Cerebellar cortex (tissue), 1 donor: Measurements from ENCODE around the gene MYADML2.

Experiments
- DNase-seq: peaks from one replicate; pipeline ENCODE4 v3.0.0-alpha.2; 2015; ENCODE audit warnings: low spot score

MYADML2 gene

GRCh38 chr17:81911277-81911961 lies 35.6 kb downstream of the MYADML2 start, which contains the start of gene PCYT2:
TSS of gene PCYT2 (minus strand) at chr17:81911399. CDS start at chr17:81911355, 44 bp downstream.
- DNase-seq, result peak; percentile 91

GRCh38 chr17:81910840-81911276 lies 36.2 kb downstream of the MYADML2 start:
- DNase-seq, result no peak

GRCh38 chr17:81909966-81910839 lies 36.8 kb downstream of the MYADML2 start:
- DNase-seq, result peak; percentile 59

- DNase-seq, result no peak
Measured at GRCh38 chr17:81909231-81909630, 37.8 kb downstream of the MYADML2 start.

GRCh38 chr17:81908793-81909192 lies 38.2 kb downstream of the MYADML2 start:
- no peak for DNase-seq

GRCh38 chr17:81907219-81908145 lies 39.6 kb downstream of the MYADML2 start:
- peak; percentile 78 for DNase-seq

GRCh38 chr17:81906476-81907218 lies 40.4 kb downstream of the MYADML2 start:
- no peak for DNase-seq

- DNase-seq, result no peak
Measured at GRCh38 chr17:81905993-81906392, 41.0 kb downstream of the MYADML2 start.

- DNase-seq, result no peak
Measured at GRCh38 chr17:81905424-81905875, 41.6 kb downstream of the MYADML2 start.

GRCh38 chr17:81904600-81905423 lies 42.2 kb downstream of the MYADML2 start:
- no peak for DNase-seq

- DNase-seq, result no peak
Measured at GRCh38 chr17:81903896-81904599, 43.0 kb downstream of the MYADML2 start.

GRCh38 chr17:81903415-81903831 lies 43.6 kb downstream of the MYADML2 start:
- DNase-seq, result no peak

GRCh38 chr17:81902653-81903414 lies 44.2 kb downstream of the MYADML2 start:
- no peak for DNase-seq

GRCh38 chr17:81902023-81902652 lies 44.9 kb downstream of the MYADML2 start, which contains the start of gene NPB:
TSS of gene NPB (plus strand) at chr17:81902238. CDS start at chr17:81902278, 40 bp downstream.
- DNase-seq, result no peak

- DNase-seq, result no peak
Measured at GRCh38 chr17:81901167-81902022, 45.6 kb downstream of the MYADML2 start.

GRCh38 chr17:81900181-81900820 lies 46.7 kb downstream of the MYADML2 start:
- no peak for DNase-seq
